Muscle of leg (tissue), 11 donors: ENCODE measurements around the gene KIF20A. TPM values are rescaled to one million over a fixed set of nuclear protein-coding genes. Genes with fewer than 3 reads are reported as not detected.
"Not testable (repeated sequence)": the region's sequence is repeated elsewhere in the genome, so short reads cannot be mapped to it uniquely, and the experiment has no call there.

ENCODE experiments used
- DNase-seq: peaks from one replicate; pipeline ENCODE4 v3.0.0; 2013
- H3K27ac ChIP-seq: one replicate; pipeline ENCODE4 v1.5.1; 2013; ENCODE audit warnings: mild to moderate bottlenecking, low read length, control low read depth
- H3K27me3 ChIP-seq: one replicate; pipeline ENCODE4 v1.6.1; 2013; ENCODE audit warnings: low read length; ENCODE audit not compliant: control insufficient read depth, insufficient read depth
- H3K36me3 ChIP-seq: one replicate; pipeline ENCODE4 v1.6.1; 2013; ENCODE audit warnings: low read length; ENCODE audit not compliant: control insufficient read depth, insufficient read depth
- H3K4me1 ChIP-seq: one replicate; pipeline ENCODE4 v1.6.1; 2013; ENCODE audit warnings: low read length; ENCODE audit not compliant: control insufficient read depth, insufficient read depth
- H3K4me3 ChIP-seq: one replicate; pipeline ENCODE4 v1.5.1; 2013; ENCODE audit warnings: low read length, control low read depth
- H3K9me3 ChIP-seq: replicated peaks from 2 replicates; pipeline ENCODE4 v1.6.1; 2013; ENCODE audit warnings: low read depth, low read length; ENCODE audit not compliant: control insufficient read depth
- WGBS: methylation state at CpG from one replicate; pipeline ENCODE4 v1.1.5; 2013; ENCODE audit warnings: missing lambda C conversion rate; ENCODE audit not compliant: insufficient coverage; 5-methylcytosine and 5-hydroxymethylcytosine counted together
- polyA plus RNA-seq, 8 donors: library from polyadenylated mRNA; unstranded; fragments of 120-200 nt; gene quantifications; one replicate each; pipeline versions ENCODE4 v1.2.1 to v1.2.3, GENCODE V29; 2013; ENCODE audit warnings: inconsistent platforms in 1 of 8, low replicate concordance in 1 of 8; ENCODE audit not compliant: insufficient read length in 8 of 8, insufficient read depth in 1 of 8
- total RNA-seq: library from RNA; stranded (reverse); fragments of 120-200 nt; gene quantifications from one replicate; pipeline ENCODE4 v1.2.4, GENCODE V29; 2013

The KIF20A gene
- total and polyA plus RNA-seq, 9 donors: 15.4 to 36.6 (median 22.1) TPM

- Histone ChIP-seq H3K9me3 (no peaks in the 10 kb centered on the region), H3K27ac (no peak overlapping the region), H3K36me3 (no peaks in the 10 kb centered on the region), H3K4me3 (no peak overlapping the region), H3K27me3 (no peaks in the 10 kb centered on the region), H3K4me1 (no peaks in the 10 kb centered on the region)
- DNase-seq: no peak
- no CpG with 5 or more reads among the region's 3 CpGs for WGBS
Measured at GRCh38 chr5:138149530-138149929, 29.4 kb upstream of the KIF20A start.

- H3K36me3 ChIP-seq: peaks cover 37% of the 10 kb centered on the region
- H3K9me3 ChIP-seq, H3K4me3 ChIP-seq, H3K4me1 ChIP-seq, H3K27me3 ChIP-seq, DNase-seq, H3K27ac ChIP-seq: not testable (repeated sequence)
- WGBS: 100% methylated on average over 4 of the region's 9 CpGs
Measured at GRCh38 chr5:138155977-138156376, 22.9 kb upstream of the KIF20A start.

GRCh38 chr5:138157626-138158025 lies 21.3 kb upstream of the KIF20A start:
- peaks cover 54% of the 10 kb centered on the region for H3K36me3 ChIP-seq
- no peak for DNase-seq
- WGBS: no CpG with 5 or more reads among the region's 1 CpG
- no peaks in the 10 kb centered on the region for H3K27me3 ChIP-seq
- H3K4me3 ChIP-seq: no peak overlapping the region
- H3K4me1 ChIP-seq: no peaks in the 10 kb centered on the region
- no peaks in the 10 kb centered on the region for H3K9me3 ChIP-seq
- H3K27ac ChIP-seq: no peak overlapping the region

- H3K27me3 ChIP-seq: no peaks in the 10 kb centered on the region
- no peaks in the 10 kb centered on the region for H3K4me1 ChIP-seq
- H3K9me3 ChIP-seq: no peaks in the 10 kb centered on the region
- peaks cover 73% of the 10 kb centered on the region for H3K36me3 ChIP-seq
- 100% methylated on average over 2 of the region's 5 CpGs for WGBS
- no peak for DNase-seq
- no peak overlapping the region for H3K4me3 ChIP-seq
- H3K27ac ChIP-seq: no peak overlapping the region
Measured at GRCh38 chr5:138159666-138160065, 19.2 kb upstream of the KIF20A start.

GRCh38 chr5:138160706-138161105 lies 18.2 kb upstream of the KIF20A start:
- no peaks in the 10 kb centered on the region for H3K27me3 ChIP-seq
- 100% methylated on average over 1 of the region's 4 CpGs for WGBS
- H3K36me3 ChIP-seq: peaks cover 78% of the 10 kb centered on the region
- H3K4me1 ChIP-seq: no peaks in the 10 kb centered on the region
- H3K4me3 ChIP-seq: no peak overlapping the region
- no peak for DNase-seq
- H3K9me3 ChIP-seq: no peaks in the 10 kb centered on the region
- H3K27ac ChIP-seq: no peak overlapping the region

- H3K36me3 ChIP-seq: peaks cover 84% of the 10 kb centered on the region
- no peaks in the 10 kb centered on the region for H3K4me1 ChIP-seq
- H3K27me3 ChIP-seq: no peaks in the 10 kb centered on the region
- no peak for DNase-seq
- no peaks in the 10 kb centered on the region for H3K9me3 ChIP-seq
- H3K27ac ChIP-seq: no peak overlapping the region
- H3K4me3 ChIP-seq: no peak overlapping the region
Measured at GRCh38 chr5:138163721-138164120, 15.2 kb upstream of the KIF20A start.

- WGBS: no CpG with 5 or more reads among the region's 5 CpGs
- Histone ChIP-seq H3K4me3 (no peak overlapping the region), H3K9me3 (no peaks in the 10 kb centered on the region), H3K4me1 (no peaks in the 10 kb centered on the region), H3K27me3 (no peaks in the 10 kb centered on the region), H3K36me3 (peaks cover 72% of the 10 kb centered on the region), H3K27ac (no peak overlapping the region)
- no peak for DNase-seq
Measured at GRCh38 chr5:138169124-138169523, 9.8 kb upstream of the KIF20A start.

GRCh38 chr5:138170299-138170698 lies 8.6 kb upstream of the KIF20A start:
- Histone ChIP-seq H3K36me3 (peaks cover 69% of the 10 kb centered on the region), H3K4me1 (no peaks in the 10 kb centered on the region), H3K4me3 (no peak overlapping the region), H3K27ac (no peak overlapping the region), H3K27me3 (no peaks in the 10 kb centered on the region), H3K9me3 (no peaks in the 10 kb centered on the region)
- peak; percentile 10 for DNase-seq

- H3K4me3 ChIP-seq: peak overlapping the region; percentile 87
- peak; percentile 57 for DNase-seq
- 0% methylated on average over 15 of the region's 16 CpGs for WGBS
- H3K36me3 ChIP-seq: peaks cover 38% of the 10 kb centered on the region
- no peaks in the 10 kb centered on the region for H3K9me3 ChIP-seq
- H3K27me3 ChIP-seq: no peaks in the 10 kb centered on the region
- H3K4me1 ChIP-seq: peaks cover 13% of the 10 kb centered on the region
- peak overlapping the region; percentile 99 for H3K27ac ChIP-seq
Measured at GRCh38 chr5:138177941-138178515, 884 bp upstream of the KIF20A start.

- Histone ChIP-seq H3K4me1 (peaks cover 13% of the 10 kb centered on the region), H3K9me3 (no peaks in the 10 kb centered on the region), H3K27ac (no peak overlapping the region), H3K27me3 (no peaks in the 10 kb centered on the region), H3K36me3 (peaks cover 43% of the 10 kb centered on the region), H3K4me3 (peak overlapping the region; percentile 87)
- peak; percentile 11 for DNase-seq
- WGBS: 1% methylated on average over 13 of the region's 23 CpGs
Measured at GRCh38 chr5:138179277-138179857, 455 bp downstream of the KIF20A start.
